Measurements from ENCODE around the gene NDUFA13. TPM values are rescaled to one million over a fixed set of nuclear protein-coding genes. Genes with fewer than 3 reads are reported as not detected.

The NDUFA13 gene
- total RNA-seq, 1 donor from 2014 or later: 12.7 TPM

GRCh38 chr19:19487077-19487949, 28.7 kb upstream of the NDUFA13 start:
- intact Hi-C loops (cut with DNase I): loop anchor here (10.0 kb wide), 1 partner anchor 293 kb away; the partner anchor contains the start of genes BORCS8 and RFXANK
- Histone ChIP-seq H3K4me3 (no peak overlapping the region), H3K27me3 (no peaks in the 10 kb centered on the region), H3K9me3 (no peaks in the 10 kb centered on the region), H3K36me3 (peaks cover 1 to 2% of the 10 kb centered on the region in 2 donors), H3K27ac (peak overlapping the region; percentile 86 to 96), H3K4me1 (peaks cover 15 to 28% of the 10 kb centered on the region in 2 donors)
- TF ChIP-seq, protein P1, sequence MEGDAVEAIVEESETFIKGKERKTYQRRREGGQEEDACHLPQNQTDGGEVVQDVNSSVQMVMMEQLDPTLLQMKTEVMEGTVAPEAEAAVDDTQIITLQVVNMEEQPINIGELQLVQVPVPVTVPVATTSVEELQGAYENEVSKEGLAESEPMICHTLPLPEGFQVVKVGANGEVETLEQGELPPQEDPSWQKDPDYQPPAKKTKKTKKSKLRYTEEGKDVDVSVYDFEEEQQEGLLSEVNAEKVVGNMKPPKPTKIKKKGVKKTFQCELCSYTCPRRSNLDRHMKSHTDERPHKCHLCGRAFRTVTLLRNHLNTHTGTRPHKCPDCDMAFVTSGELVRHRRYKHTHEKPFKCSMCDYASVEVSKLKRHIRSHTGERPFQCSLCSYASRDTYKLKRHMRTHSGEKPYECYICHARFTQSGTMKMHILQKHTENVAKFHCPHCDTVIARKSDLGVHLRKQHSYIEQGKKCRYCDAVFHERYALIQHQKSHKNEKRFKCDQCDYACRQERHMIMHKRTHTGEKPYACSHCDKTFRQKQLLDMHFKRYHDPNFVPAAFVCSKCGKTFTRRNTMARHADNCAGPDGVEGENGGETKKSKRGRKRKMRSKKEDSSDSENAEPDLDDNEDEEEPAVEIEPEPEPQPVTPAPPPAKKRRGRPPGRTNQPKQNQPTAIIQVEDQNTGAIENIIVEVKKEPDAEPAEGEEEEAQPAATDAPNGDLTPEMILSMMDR (IDR thresholded peaks at IDR 0.05): no peak
- DNase-seq (ENCODE audit: low spot score in 2 of 2): no peak

- Histone ChIP-seq H3K9me3 (no peaks in the 10 kb centered on the region), H3K27me3 (no peaks in the 10 kb centered on the region), H3K36me3 (peaks cover 10 to 11% of the 10 kb centered on the region in 2 donors), H3K4me3 (peak overlapping the region; percentile 13 to 41), H3K4me1 (peaks cover 15 to 28% of the 10 kb centered on the region in 2 donors), H3K27ac (peak overlapping the region; percentile 86 to 96)
- TF ChIP-seq, protein P1 (IDR thresholded peaks at IDR 0.05): no peak
- intact Hi-C loops (cut with DNase I): loop anchor here (10.0 kb wide), 1 partner anchor 293 kb away; the partner anchor contains the start of genes BORCS8 and RFXANK
- DNase-seq (ENCODE audit: low spot score in 2 of 2): no peak
These were observed 27.8 kb upstream of the NDUFA13 start for GRCh38 chr19:19487950-19488874.

DNA sequence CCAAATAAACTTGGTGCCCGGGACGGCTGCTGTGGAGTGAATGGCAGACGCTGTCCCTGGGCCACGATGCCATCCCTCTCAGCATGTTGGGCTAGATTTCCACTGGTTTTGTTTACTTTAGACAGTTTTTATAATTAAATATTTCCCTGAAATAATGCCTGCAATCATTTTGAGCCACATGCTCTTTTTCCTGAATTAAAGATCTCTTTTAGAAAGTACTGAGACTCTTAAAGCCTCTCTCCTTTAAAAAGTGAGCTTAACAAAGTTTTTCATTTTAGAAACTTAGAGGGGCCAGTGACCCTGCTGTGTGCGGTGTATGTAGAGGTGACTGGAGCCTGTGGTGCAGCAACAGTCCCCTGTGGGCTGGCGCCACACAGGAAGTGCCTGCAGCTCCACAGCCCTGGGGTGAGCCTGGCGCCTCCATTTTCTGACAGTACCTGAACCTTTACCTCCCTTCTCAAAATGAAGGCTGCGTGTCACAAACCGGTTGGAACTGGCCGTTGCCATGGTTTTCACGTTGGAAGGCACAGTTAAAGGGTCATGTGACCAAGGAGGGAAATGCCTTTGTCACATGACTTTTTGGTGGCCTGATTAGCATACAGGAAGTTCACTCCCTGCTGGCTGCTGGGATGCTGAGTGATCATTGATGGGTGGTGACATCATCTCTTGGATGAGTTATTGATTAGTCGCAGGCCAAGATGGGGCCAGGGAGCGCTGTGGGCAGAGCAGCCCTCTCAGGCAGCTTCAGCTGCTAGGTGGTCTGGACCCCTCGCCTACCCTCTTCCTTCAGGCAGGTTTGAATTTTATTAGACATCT, 26.9 kb upstream of the NDUFA13 start:
- Histone ChIP-seq H3K4me3 (peak overlapping the region; percentile 13 to 41), H3K27me3 (no peaks in the 10 kb centered on the region), H3K27ac (peak overlapping the region; percentile 86 to 96), H3K4me1 (peaks cover 15 to 28% of the 10 kb centered on the region in 2 donors), H3K36me3 (peaks cover 19% of the 10 kb centered on the region in 2 donors), H3K9me3 (no peaks in the 10 kb centered on the region)
- peak; percentile 76 to 93 for DNase-seq (ENCODE audit: low spot score in 2 of 2)
- TF ChIP-seq, protein P1 (IDR thresholded peaks at IDR 0.05): no peak
- intact Hi-C loops (cut with DNase I): loop anchor here (10.0 kb wide), 1 partner anchor 294 kb away; the partner anchor contains the start of genes BORCS8 and RFXANK

DNA sequence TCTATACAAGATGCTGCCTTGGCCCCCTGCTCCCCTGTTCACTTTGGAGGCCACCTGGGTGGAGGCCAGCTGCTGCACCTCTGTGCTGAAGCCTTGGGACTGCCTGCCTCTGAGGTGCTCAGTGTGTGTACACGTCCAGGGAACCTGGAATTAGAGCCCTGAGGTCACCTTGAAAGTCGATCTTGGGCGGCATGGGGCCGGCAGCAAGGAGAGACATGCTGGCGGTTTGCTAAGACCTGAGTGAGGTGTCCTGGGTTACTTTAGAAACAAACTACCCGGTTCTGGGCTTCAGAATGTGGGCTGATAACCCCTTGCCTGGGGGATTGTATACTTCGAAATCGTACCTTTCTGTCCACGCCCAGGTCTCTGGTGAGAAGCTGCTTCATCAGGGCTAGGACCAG, 26.2 kb upstream of the NDUFA13 start:
- H3K4me1 ChIP-seq: peaks cover 15 to 28% of the 10 kb centered on the region in 2 donors
- TF ChIP-seq, protein P1 (IDR thresholded peaks at IDR 0.05): no peak
- DNase-seq (ENCODE audit: low spot score in 2 of 2): no peak
- peaks cover 25 to 26% of the 10 kb centered on the region in 2 donors for H3K36me3 ChIP-seq
- peak overlapping the region; percentile 86 to 96 for H3K27ac ChIP-seq
- H3K27me3 ChIP-seq: no peaks in the 10 kb centered on the region
- H3K4me3 ChIP-seq: peak overlapping the region in 1 of 2 donors; percentile 41
- intact Hi-C loops (cut with DNase I): loop anchor here (1.0 to 10.0 kb wide), 5 partner anchors 85 to 344 kb away; partner anchors contain the start of genes BORCS8, GATAD2A and RFXANK
- H3K9me3 ChIP-seq: no peaks in the 10 kb centered on the region
